NCI-H2107 (cell line): ENCODE measurements around the gene ZMYM3.
"Not testable (repeated sequence)": the region's sequence is repeated elsewhere in the genome, so short reads cannot be mapped to it uniquely, and the experiment has no call there.

Experiments used
- DNase-seq: peaks from one replicate; lab custom pipeline; 2025; lab: John Stamatoyannopoulos, UW

Gene ZMYM3

DNA sequence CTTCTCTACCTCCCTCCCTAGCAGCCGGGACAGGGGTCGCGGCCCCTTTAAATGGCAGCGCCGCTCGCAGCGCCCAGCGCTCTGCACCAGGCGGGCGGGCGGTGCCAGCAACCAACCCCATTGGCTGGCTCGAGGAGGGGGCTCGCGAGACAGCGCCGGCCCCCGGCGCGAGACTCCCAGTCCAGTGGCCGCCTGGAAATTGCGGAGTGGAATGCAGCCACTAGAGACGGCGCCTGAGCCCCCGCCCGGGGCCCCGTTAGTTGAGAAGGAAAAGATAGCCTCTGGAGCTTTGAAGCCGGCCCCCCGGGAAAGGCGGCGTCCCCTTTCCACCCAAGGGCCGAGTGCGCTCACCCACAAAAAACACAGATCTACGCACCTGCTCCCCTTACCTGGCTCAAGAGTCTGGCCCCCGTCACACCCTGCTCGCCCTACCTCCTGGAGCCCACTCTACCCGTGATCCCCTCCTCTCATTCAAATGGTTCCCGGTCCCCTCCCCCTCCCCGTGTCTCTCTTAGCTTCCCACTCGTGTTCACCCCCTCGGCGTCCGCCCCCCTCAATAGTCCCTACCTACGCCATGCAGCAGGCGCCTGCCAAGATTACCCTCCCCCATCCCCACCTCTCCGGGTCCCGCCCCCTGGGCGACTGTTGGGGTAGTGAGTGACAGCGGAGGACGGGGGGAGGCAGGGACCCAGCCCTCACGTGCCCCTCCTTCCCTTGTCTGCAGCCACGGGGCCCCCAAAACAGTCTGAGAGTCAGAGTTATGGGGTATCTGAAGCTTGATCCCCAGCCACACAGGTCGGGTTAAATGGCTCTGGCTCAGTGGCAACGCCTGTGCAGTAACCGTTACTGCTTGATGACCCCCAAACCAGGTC, at the start of gene ZMYM3:
Gene ZMYM3 (minus strand): TSS at position 49 of the 872 bp plus-strand sequence. CDS start 885 bp downstream, outside the sequence.
- peak; percentile 89 for DNase-seq

DNA sequence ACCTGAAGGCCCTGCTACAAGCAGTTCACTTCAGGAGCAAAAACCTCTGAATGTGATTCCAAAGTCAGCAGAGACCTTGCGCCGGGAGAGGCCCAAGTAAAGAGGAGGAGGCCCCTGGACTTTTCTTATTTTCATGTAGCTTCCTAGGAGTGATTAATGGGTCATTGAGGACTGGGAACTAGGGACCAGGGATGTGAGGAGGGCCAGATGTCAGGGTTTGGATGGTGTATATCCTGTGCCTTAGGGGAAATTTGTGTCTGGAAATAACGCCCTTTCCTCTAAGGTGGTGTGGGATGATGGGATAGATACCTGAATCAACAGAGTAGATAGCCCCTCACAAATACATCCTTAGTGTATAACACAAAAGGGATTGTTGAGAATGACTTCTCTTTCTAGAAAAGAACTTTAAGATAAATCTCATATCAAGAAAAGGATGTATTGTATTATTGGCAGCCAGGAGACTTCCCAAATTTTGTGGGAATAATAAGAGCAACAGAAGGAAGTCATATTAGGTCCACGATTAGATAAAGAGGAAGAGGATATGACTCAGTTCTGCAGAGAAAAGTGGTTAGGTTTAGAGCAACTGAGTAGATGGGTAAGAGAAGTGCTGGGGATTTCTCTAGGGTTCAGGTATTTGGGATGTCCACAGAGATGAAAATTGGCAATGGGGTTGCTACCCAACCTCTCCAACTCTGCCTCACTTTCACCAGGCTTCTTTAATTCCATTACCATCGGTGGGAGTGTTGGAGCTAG, 48.7 kb upstream of the ZMYM3 start:
- no peak for DNase-seq

DNA sequence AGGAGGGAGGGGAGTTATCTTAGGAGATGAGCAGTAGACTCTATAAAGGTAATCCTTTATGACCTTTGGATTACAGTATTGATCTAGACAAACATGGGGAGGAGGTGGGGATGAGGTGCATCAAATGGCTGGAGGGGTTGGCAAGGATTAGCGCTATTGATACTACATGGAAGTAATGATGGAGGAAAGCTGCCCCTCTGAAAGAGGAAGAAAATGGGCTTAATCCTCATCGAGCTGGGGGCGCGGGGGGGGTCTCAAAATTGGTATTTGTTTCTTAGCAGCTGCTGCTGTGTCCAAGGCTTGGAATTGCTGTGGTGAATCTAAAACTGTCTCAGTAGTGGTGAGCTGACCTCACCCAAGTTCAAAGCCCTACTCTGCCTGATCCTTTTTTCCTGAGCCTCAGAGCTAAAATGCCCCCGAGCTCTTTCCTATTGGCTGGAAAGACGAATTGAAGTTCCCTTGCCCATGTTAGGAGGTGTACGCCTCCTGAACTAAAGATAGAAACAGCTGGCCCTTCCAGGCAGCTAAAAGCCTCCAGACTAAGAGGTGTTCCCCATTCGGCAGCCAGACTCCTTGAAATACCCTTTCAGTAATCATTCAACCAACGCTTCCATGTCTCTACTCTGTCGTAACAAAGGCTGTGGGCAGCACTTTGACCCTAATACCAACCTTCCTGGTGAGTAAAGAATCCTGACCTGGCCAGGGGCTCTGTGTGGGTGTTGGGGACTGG, 47.4 kb upstream of the ZMYM3 start, which contains the start of gene ITGB1BP2:
Gene ITGB1BP2 (plus strand): TSS at position 556 of the 730 bp plus-strand sequence. CDS start 57 bp downstream, at position 613.
- DNase-seq = no peak

DNA sequence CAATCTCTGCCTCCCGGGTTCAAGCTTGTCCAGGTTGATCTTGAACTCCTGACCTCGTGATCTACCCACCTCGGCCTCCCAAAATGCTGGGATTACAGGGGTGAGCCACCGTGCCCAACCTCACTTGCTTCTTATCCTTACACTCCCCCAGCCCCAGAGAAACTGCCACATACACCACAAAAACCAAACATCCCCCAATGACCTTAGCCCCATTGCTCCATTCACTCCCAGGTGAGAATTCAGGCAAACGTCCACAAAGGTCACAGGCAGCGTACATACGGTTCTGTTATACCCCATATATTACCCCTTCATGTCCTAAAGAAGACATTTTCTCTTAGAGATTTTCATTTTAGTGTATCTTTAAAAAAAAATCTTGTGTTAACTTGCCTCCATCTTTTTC, 46.6 kb upstream of the ZMYM3 start:
- DNase-seq = not testable (repeated sequence)

DNA sequence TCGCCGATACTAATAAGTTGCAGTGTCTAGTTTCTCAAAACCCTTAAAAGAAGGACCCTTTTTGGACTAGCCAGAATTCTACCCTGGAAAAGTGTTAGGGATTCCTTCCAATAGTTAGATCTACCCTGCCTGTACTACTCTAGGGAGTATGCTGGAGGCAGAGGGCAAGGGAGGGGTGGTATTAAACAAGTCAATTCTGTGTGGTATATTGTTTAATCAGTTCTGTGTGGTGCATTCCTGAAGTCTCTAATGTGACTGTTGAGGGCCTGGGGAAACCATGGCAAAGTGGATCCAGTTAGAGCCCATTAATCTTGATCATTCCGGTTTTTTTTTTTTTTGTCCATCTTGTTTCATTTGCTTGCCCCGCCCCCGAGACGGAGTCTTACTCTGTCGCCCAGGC, 46.1 kb upstream of the ZMYM3 start:
- DNase-seq = not testable (repeated sequence)

DNA sequence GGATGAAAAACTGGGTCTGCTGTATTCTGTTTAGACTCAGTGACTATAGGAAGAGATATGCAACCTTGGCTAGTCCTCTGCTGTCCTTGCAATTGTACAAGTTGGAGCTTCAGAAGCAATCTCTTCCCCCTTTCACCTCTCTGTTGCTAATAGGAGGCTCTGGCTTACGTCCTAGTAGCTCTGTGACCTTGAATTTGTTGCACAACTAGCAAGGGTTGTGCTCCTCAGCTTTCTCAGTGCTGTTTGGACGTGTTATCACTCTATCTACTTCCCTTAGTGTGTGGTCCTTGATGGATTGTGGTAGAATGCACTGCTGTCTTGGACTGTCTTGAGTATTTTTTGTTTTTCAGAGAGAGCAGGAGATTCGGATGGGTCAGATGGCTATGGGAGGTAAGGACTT, 44.2 kb upstream of the ZMYM3 start:
- no peak for DNase-seq

DNA sequence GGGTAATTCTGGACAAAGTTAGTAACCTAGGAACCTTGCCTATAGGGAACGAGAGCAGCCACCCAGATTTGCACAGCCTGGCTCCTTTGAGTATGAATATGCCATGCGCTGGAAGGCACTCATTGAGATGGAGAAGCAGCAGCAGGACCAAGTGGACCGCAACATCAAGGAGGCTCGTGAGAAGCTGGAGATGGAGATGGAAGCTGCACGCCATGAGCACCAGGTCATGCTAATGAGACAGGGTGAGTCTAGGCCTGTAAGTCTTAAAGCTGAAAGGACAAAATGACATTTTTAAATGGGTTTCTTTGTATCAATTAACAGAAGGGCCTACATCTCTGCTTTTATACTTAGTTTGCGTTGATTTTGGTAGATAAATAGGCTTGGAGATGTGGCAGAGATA, 42.9 kb upstream of the ZMYM3 start:
- no peak for DNase-seq

DNA sequence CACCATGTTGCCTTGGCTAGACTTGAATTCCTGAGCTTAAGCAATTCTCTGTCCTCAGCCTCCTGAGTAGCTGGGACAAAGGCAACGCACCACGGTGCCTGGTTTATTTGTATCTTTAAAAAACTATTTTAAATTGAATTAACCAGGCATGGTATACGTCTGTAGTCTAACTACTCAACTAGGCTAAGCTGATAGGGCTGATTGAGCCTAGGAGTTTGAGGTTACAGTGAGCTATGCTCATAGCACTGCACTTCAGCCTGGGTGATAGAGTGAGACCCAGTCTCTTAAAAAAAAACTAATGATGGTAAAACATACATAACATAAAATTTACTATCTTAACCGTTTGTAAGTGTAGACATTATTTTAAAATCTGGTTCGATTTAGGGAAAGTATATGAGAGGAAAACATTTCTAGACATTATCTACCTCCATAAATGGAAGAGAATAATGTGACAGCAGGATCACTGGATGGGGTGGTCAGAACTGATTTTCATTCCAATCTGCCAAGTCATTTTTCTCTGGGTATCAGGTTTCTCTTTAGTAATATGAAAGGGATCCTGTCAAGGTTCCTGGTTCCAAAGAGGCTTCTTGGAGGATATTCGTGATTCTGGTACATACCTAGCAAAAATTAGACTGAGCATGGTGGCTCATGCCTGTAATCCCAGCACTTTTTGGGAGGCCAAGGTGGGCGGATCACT, 38.9 kb upstream of the ZMYM3 start:
- no peak for DNase-seq

DNA sequence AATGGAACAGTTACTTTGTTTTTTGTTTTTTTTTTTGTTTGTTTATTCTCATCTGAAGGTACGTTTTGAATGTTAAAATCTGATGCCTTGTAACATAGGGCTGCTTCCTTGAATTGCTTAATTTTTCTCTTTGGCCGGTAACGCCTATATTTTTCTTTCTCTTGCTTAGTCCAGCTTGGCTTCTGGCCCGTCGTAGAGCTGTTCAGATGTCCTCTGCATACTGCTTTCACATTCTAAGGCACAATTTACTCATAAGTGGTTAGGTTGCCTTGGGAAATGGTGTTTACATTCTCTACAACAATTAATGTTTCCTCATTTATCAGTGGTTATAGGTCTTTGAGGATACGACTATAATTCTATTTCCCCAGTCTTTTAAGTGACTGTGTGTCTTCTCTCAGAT, 37.4 kb upstream of the ZMYM3 start:
- no peak for DNase-seq

DNA sequence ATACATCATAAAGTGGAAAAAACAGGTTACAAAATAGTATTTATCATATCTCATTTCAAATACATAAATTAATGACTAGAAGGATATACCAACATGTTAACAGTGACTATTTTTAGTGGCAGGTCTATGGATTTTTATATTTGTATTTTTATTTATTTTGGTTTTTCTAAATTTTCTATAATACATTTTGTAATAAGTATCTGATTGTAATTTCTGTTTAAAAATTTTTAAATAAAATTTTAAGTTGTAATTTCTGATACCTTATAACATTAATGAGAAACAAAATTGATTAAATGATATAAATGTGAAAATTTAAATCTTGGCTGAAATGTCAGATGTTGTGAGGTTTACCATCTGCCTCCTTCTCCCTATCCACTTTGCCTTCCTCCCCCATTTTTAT, 32.0 kb upstream of the ZMYM3 start:
- DNase-seq = no peak

DNA sequence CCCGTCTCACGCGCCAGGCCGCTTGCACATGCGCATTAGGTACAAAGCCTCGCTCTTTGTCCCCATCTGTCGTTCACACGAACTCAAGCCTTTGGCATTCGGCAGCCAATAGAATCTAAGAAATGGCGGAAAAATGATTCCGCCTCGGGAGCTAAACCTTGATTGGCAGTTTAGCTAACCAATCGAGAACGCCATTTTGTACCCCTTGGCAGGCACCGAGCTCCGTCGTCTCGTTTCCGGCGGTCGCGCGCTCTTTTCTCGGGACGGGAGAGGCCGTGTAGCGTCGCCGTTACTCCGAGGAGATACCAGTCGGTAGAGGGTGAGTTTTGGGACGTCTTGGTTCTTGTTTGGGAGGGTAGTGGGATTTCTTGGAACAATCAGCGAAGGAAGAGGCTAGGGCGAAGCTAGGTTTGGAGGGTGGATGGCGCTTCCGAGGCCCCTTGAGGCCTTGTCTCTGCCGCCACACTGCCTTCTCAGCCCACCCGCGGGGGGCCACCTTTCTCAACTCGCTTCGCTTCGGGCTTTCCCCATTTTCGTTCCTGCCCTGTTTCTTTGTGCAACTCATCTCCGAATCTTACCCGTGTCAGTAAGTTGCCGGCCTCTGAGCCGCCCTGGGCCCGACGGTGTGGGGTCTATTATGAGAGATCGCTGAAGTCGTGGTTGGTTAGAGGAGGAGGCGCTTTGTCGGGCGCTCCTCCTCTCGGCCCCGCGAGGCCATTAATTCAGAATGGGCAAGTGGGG, 29.6 kb upstream of the ZMYM3 start, which contains the start of gene NONO:
Gene NONO (plus strand): TSS at position 233 of the 741 bp plus-strand sequence. CDS start 7,003 bp downstream, outside the sequence.
- peak; percentile 98 for DNase-seq

DNA sequence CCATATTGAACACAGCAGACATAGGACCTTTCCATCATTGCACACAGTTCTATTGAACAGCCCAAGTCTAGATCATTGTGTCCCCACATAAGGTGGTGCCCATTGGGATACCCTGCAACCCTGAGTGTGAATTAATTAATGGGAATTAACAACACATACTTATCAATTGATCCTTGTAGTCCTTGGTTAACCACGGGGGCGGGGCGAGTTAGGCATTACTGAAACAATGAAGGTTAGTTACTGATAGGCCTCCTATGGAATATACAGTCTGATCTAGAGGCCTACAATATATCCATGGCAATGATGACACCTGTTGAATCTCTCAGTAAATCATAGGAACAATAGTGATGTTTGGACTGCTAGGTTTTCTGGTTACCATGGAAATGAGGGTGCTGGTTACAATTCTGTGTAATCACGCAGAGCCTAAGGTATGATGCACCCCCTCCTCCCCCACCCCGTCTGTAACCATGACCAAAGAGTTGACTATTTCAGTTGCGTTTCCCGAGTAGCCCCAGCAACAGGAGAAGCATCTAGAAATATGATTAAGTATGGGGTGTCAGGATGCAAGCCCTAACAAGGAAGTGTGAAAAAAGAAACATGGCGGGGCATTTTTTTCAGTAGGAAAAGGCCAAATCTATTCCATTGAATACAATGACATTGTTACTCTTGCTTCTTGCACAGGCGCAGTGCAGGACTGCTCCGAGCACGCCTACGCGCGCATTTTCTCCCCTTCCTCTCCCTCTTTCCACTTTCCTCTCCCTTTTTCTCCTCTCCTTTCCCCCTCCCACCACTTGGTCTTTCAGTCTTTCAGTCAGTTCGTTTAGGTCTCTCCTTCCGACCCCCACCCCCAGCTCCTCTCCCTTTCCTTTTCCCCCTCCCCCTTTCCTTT, 28.8 kb upstream of the ZMYM3 start:
- DNase-seq = peak; percentile 65

DNA sequence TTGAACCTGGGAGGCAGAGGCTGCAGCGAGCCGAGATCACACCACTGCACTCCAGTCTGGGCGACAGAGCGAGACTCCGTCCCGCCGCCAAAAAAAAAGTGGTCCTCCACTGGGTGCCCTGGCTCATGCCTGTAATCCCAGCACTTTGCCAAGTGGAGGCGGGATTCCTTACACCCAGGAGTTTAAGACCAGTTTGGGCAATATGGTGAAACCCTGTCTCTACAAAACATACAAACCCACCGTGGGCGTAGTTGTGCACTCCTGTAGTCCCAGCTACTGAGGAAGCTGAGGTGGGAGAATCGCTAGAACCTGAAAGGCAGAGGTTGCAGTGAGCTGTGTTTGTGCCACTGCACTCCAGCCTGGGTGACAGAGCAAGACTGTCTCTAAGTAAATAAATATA, 27.4 kb upstream of the ZMYM3 start:
- not testable (repeated sequence) for DNase-seq

DNA sequence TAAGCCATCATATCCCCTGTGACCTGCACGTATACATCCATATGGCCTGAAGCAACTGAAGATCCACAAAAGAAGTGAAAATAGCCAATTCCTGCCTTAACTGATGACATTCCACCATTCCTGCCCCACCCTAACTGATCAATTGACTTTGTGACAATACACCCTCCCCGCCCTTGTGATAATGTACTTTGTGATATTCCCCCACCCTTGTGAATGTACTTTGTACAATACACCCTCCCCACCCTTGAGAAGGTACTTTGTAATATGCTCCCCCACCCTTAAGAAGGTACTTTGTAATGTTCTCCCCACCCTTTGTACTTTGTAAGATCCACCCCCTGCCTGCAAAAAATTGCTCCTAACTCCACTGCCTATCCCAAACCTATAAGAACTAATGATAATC, 18.4 kb upstream of the ZMYM3 start:
- not testable (repeated sequence) for DNase-seq

DNA sequence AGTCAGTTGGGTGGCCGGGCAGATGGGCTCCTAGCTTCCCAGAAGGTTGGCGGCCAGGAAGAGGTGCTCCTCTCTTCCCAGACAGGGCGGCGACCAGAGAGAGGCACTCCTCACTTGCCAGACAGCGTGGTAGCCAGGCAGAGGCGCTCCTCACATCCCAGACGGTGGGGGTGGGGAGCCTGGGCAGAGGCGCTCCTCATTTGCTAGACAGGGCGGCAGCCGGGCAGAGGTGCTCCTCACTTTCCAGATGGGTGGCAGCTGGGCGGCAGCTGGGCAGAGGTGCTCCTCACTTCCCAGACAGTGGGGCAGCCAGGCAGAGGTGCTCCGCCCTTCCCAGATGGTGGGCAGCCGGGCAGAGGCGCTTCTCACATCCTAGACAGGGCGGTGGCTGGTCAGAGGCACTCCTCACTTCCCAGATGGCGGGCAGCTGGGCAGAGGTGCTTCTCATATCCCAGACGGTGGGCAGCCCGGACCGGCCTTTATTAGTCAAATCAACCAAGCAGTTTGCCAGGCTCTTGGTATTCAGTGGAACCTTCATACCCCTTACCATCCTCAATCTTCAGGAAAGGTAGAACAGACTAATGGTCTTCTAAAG, 16.0 kb upstream of the ZMYM3 start:
- DNase-seq = no peak

DNA sequence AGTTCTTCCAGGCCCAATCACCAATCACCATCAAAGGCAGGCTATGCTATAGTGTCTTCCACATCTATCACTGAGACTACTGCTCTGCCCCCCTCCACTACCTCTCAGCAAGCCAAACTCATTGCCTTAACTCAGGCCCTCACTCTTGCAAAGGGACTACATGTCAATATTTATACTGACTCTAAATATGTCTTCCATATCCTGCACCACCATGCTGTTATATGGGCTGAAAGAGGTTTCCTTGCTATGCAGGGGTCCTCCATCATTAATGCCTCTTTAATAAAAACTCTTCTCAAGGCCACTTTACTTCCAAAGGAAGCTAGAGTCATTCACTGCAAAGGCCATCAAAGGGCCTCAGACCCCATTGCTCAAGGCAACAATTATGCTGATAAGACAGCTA, 14.7 kb upstream of the ZMYM3 start:
- DNase-seq = not testable (repeated sequence)

DNA sequence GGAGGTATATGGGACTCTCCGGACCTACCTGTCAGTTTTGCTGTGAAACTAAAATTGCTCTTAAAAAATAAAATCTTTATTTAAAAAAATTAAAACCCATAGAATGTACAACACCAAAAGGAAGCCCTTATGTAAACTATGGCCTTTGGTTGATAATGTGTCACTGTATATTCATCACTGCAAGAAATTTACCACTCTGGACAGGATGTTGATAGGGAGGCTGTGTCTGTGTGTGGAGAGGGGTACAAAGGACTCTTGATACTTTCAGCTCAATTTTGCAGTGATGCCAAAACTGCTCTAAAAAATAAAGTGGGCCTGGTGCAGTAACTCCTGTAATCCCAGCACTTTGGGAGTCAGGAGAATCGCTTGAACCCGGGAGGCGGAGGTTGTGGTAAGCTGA, 2.9 kb upstream of the ZMYM3 start:
- DNase-seq = no peak

DNA sequence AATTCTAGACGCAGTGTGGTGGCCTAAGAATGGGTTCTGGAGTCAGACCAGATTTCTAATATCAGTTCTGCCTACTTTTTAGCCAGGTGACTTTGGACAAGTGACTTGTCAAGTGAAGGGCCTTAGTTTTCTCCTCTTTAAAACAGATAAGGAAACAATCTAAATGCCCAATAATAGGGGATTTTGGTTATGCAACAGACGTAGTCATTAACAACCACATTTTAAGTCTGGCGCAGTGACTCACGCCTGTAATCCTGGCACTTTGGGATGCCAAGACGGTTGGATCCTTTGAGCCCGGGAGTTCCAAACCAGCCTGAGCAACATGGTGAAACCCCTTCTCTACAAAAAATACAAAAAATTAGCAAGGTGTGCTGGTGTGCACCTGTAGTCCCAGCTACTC, 2.1 kb upstream of the ZMYM3 start:
- DNase-seq = no peak
